WERI-Rb-1 (cell line): Measurements from ENCODE around the gene TMOD1.
A peak's percentile ranks its signal among the peaks of the same experiment; 100 is the strongest.

Source experiments
- DNase-seq: peaks from one replicate; pipeline ENCODE4 v3.0.0-alpha.2; 2020
- H3K27ac ChIP-seq: fragments of 250-450 bp; sonication (Bioruptor Pico); 2 replicates; pipeline ENCODE4 v1.5.1; 2020; ENCODE audit warnings: mild to moderate bottlenecking, moderate library complexity
- H3K27me3 ChIP-seq: fragments of 250-450 bp; sonication (Bioruptor Pico); 2 replicates; pipeline ENCODE4 v1.5.1; 2021; ENCODE audit warnings: mild to moderate bottlenecking, low read depth, moderate library complexity; ENCODE audit not compliant: insufficient read depth, severe bottlenecking
- H3K36me3 ChIP-seq: fragments of 250-450 bp; sonication (Bioruptor Pico); 2 replicates; pipeline ENCODE4 v1.5.1; 2020; ENCODE audit warnings: mild to moderate bottlenecking, moderate library complexity
- H3K4me3 ChIP-seq: 2 replicates; pipeline ENCODE4 v1.5.1; 2011; ENCODE audit warnings: low read depth, mild to moderate bottlenecking, control low read depth, low read length
- H3K9me3 ChIP-seq: fragments of 250-450 bp; sonication (Bioruptor Pico); 2 replicates; pipeline ENCODE4 v1.5.1; 2021; ENCODE audit warnings: mild to moderate bottlenecking, moderate library complexity; ENCODE audit not compliant: severe bottlenecking
- TF ChIP-seq, protein P1 (sequence below): IDR thresholded peaks from 2 replicates; pipeline ENCODE4 v1.5.1; 2011; ENCODE audit warnings: low read depth, mild to moderate bottlenecking, control low read depth, inconsistent platforms, low read length

TMOD1 gene

GRCh38 chr9:97625620-97626019 lies 124.2 kb downstream of the TMOD1 start:
- H3K36me3 ChIP-seq = peaks cover 43% of the 10 kb centered on the region
- H3K27ac ChIP-seq = no peak overlapping the region
- H3K27me3 ChIP-seq = no peaks in the 10 kb centered on the region
- no peak for DNase-seq
- H3K4me3 ChIP-seq = no peak overlapping the region
- TF ChIP-seq, protein P1, sequence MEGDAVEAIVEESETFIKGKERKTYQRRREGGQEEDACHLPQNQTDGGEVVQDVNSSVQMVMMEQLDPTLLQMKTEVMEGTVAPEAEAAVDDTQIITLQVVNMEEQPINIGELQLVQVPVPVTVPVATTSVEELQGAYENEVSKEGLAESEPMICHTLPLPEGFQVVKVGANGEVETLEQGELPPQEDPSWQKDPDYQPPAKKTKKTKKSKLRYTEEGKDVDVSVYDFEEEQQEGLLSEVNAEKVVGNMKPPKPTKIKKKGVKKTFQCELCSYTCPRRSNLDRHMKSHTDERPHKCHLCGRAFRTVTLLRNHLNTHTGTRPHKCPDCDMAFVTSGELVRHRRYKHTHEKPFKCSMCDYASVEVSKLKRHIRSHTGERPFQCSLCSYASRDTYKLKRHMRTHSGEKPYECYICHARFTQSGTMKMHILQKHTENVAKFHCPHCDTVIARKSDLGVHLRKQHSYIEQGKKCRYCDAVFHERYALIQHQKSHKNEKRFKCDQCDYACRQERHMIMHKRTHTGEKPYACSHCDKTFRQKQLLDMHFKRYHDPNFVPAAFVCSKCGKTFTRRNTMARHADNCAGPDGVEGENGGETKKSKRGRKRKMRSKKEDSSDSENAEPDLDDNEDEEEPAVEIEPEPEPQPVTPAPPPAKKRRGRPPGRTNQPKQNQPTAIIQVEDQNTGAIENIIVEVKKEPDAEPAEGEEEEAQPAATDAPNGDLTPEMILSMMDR = no peak
- H3K9me3 ChIP-seq = no peaks in the 10 kb centered on the region

GRCh38 chr9:97627624-97628023 lies 126.2 kb downstream of the TMOD1 start:
- H3K27ac ChIP-seq = no peak overlapping the region

DNA sequence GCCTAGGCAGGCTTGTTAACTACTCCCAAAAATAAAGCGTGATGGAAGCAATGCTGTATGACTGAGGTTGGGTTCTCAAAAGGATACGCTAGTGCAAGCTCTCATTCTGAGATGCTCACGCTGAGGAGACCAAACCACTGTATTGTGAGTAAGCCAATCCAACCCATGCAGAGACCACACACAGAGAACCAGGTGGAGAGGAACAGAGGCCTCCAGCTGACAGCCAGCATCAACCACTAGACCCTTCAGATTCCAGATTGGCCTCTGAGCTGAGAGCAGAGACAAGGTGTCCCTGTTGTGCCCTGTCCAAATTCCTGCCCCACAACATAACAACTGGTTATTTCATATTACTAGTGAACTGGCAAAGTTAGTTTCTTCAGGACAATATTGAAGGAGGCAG lies 127.2 kb downstream of the TMOD1 start:
- no peak overlapping the region for H3K27ac ChIP-seq
- H3K27me3 ChIP-seq = no peaks in the 10 kb centered on the region
- H3K9me3 ChIP-seq = no peaks in the 10 kb centered on the region
- H3K36me3 ChIP-seq = peaks cover 30% of the 10 kb centered on the region
- DNase-seq = no peak
- no peak overlapping the region for H3K4me3 ChIP-seq
- TF ChIP-seq, protein P1 = no peak

More at GRCh38 chr9:97627624-97628023, 126.2 kb downstream of the TMOD1 start:
- H3K36me3 ChIP-seq = peaks cover 39% of the 10 kb centered on the region
- TF ChIP-seq, protein P1 = no peak
- H3K9me3 ChIP-seq = no peaks in the 10 kb centered on the region
- H3K27me3 ChIP-seq = no peaks in the 10 kb centered on the region
- no peak overlapping the region for H3K4me3 ChIP-seq
- DNase-seq = no peak

DNA sequence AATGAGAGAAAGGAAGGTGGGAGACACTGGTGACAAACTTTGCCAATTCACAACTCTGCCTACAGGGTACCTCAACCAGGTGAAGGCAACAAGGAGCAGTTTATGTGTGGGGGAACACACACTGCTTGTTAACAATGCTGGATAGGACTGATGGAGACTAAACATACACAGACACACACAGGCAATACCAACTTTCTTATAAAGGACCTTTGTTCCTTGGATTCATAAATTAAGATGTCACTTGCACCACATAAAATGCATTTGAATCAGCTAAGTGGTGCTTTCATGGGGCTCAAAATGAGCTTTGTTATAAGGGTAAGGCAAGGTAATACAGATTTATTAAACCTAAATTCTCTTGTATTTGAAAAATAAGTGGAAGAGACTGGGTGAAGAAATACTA lies 127.7 kb downstream of the TMOD1 start:
- H3K27me3 ChIP-seq = no peaks in the 10 kb centered on the region
- TF ChIP-seq, protein P1 = no peak
- H3K9me3 ChIP-seq = no peaks in the 10 kb centered on the region
- H3K4me3 ChIP-seq = no peak overlapping the region
- peaks cover 29% of the 10 kb centered on the region for H3K36me3 ChIP-seq
- H3K27ac ChIP-seq = no peak overlapping the region
- no peak for DNase-seq

- H3K27me3 ChIP-seq = no peaks in the 10 kb centered on the region
- peaks cover 21% of the 10 kb centered on the region for H3K36me3 ChIP-seq
- no peaks in the 10 kb centered on the region for H3K9me3 ChIP-seq
- TF ChIP-seq, protein P1 = no peak
- no peak overlapping the region for H3K27ac ChIP-seq
- no peak overlapping the region for H3K4me3 ChIP-seq
- no peak for DNase-seq
Observed at GRCh38 chr9:97630591-97630990, 129.1 kb downstream of the TMOD1 start.

DNA sequence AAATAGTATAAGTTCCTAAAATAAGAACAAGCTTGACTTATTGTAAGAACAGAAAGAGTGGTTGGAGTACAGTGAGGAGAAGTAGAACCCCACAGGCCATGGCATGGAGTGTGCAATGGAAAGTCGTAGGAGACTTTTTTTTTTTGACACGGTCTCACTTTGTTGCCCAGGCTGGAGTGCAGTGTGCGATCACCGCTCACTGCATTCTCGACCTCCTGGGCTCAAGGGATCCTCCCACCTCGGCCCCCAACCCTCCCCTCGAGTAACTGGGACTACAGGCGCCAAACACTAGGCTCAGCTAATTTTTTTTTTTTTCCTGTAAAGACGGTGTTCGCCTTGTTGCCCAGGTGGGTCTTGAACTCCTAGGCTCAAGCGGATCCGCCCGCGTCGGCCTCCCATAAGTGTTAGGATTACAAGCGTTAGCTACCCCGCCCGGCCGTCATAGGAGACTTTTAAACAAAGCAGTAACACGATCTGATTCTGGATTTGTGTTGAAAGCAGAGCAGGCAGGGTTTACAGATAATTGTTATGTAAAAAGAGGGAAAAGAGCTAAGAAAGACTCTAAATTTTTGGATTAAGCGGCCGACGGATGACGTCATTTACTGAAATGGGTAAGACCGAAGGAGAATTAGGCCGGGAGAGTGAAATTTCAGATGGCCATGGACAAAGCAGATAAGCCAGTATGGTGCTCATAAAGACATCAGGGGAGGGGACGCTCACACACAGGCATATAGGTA lies 130.9 kb downstream of the TMOD1 start:
- Histone ChIP-seq H3K4me3 (peak overlapping the region; percentile 97), H3K36me3 (peaks cover 14% of the 10 kb centered on the region), H3K27ac (peak overlapping the region; percentile 95), H3K9me3 (no peaks in the 10 kb centered on the region), H3K27me3 (no peaks in the 10 kb centered on the region)
- DNase-seq = peak; percentile 72
- TF ChIP-seq, protein P1 = no peak
